HepG2 (cell line): ENCODE results near the gene CLIC4. TPM values are rescaled to one million over a fixed set of nuclear protein-coding genes. Genes with fewer than 3 reads are reported as not detected.

ENCODE experiments used
- ATAC-seq: fragments of 200-7000 bp; cut with Tn5 transposase; 3 replicates; pipeline ENCODE4 v1.9.1; 2020; ENCODE audit warnings: mild to moderate bottlenecking, moderate library complexity
- BruUV-seq: library from RNA; stranded (reverse); fragments of 400-500 nt; replicated peaks from 2 replicates; lab custom pipeline; 2021; lab: Mats Ljungman, UMichigan
- CTCF ChIA-PET: fragments of 300-600 bp; formaldehyde crosslinking; extraction: SDS; loops from one replicate; lab custom pipeline; 2021; ENCODE audit warnings: low total read pairs, inconsistent platforms, low intra/inter-chr PET ratio; lab: Yijun Ruan, JAX
- POLR2A ChIA-PET: fragments of 350-600 bp; sonication (Branson Sonifier 250); formaldehyde crosslinking; loops from one replicate; lab custom pipeline; 2020; ENCODE audit warnings: antibody characterized with exemption, inconsistent platforms; lab: Yijun Ruan, JAX
- DNase-seq: peaks from one replicate; pipeline ENCODE4 v3.0.0-alpha.2; 2015; ENCODE audit warnings: low spot score
- FAIRE-seq: peaks from 3 replicates; lab custom pipeline; 2011; peaks lifted over from hg19 to GRCh38; lab: Jason Lieb, UNC
- H2AFZ ChIP-seq: one replicate; pipeline ENCODE4 v1.6.1; 2011; ENCODE audit warnings: low read length, inconsistent platforms
- H3K27ac ChIP-seq: fragments of 300-600 bp; 3 replicates; pipeline ENCODE4 v1.8.0; 2011; ENCODE audit warnings: mixed run types, mild to moderate bottlenecking, mixed read lengths, low read length, inconsistent platforms; ENCODE audit not compliant: insufficient read depth; ENCODE audit errors: extremely low read length
- H3K27me3 ChIP-seq, 2 experiments: fragments of 200-600 bp in 1 of 2; 2 replicates in 1 of 2; 3 replicates in 1 of 2; pipeline versions ENCODE4 v1.6.0 to v1.8.0; 2011; ENCODE audit warnings: low read length in 2 of 2, mild to moderate bottlenecking in 2 of 2, moderate library complexity in 2 of 2, inconsistent platforms in 1 of 2; ENCODE audit not compliant: insufficient read depth in 2 of 2, control insufficient read depth in 1 of 2
- H3K36me3 ChIP-seq, 2 experiments: fragments of 200-600 bp in 1 of 2; replicated peaks in 1 of 2; 2 replicates in 1 of 2; 3 replicates in 1 of 2; pipeline versions ENCODE4 v1.5.1 to v1.8.0; 2011; ENCODE audit warnings: low read length in 2 of 2, inconsistent platforms in 1 of 2; ENCODE audit not compliant: insufficient read depth in 2 of 2, control insufficient read depth in 1 of 2
- H3K4me1 ChIP-seq: 2 replicates; pipeline ENCODE4 v1.5.1; 2012; ENCODE audit warnings: low read length, inconsistent platforms; ENCODE audit not compliant: insufficient read depth
- H3K4me2 ChIP-seq: 2 replicates; pipeline ENCODE4 v1.6.0; 2011; ENCODE audit warnings: low read depth, low read length, inconsistent platforms
- H3K4me3 ChIP-seq, 3 experiments: fragments of 200-600 bp in 1 of 3; sonication (generic), shearing (Covaris generic) in 1 of 3; replicated peaks in 1 of 3; 2 replicates each; pipeline ENCODE4 v1.5.1; 2011 to 2016; ENCODE audit warnings: low read length in 3 of 3, inconsistent platforms in 2 of 3, low read depth in 2 of 3, mild to moderate bottlenecking in 2 of 3, control low read depth in 1 of 3, mixed read lengths in 1 of 3; ENCODE audit not compliant: insufficient read depth in 1 of 3
- H3K79me2 ChIP-seq: one replicate; pipeline ENCODE4 v1.6.1; 2011; ENCODE audit warnings: low read length, inconsistent platforms; ENCODE audit not compliant: insufficient read depth
- H3K9ac ChIP-seq: 2 replicates; pipeline ENCODE4 v1.6.0; 2011; ENCODE audit warnings: mild to moderate bottlenecking, low read depth, low read length, inconsistent platforms; ENCODE audit not compliant: insufficient read depth
- H3K9me3 ChIP-seq: 2 replicates; pipeline ENCODE4 v1.5.1; 2012; ENCODE audit warnings: mild to moderate bottlenecking, low read length
- H4K20me1 ChIP-seq: 2 replicates; pipeline ENCODE4 v1.6.0; 2011; ENCODE audit warnings: inconsistent platforms, mild to moderate bottlenecking, low read length, moderate library complexity; ENCODE audit not compliant: insufficient read depth
- ATRX ChIP-seq: sonication (generic); formaldehyde crosslinking; IDR thresholded peaks from 2 replicates; pipeline ENCODE4 v1.4.0; 2020; ENCODE audit warnings: missing genetic modification reagents, borderline replicate concordance
- CHCHD3 ChIP-seq: sonication (generic); formaldehyde crosslinking; IDR thresholded peaks from 2 replicates; pipeline ENCODE4 v1.8.0; 2022; ENCODE audit warnings: mild to moderate bottlenecking, missing genetic modification reagents, moderate library complexity
- FOXA3 ChIP-seq: IDR thresholded peaks from 2 replicates; pipeline ENCODE4 v1.6.1; 2016; ENCODE audit warnings: missing genetic modification reagents, missing compliant biosample characterization
- JUND ChIP-seq: sonication (generic); formaldehyde crosslinking; IDR thresholded peaks from 2 replicates; pipeline ENCODE4 v1.8.0; 2022; ENCODE audit warnings: mild to moderate bottlenecking, missing genetic modification reagents
- KAT8 ChIP-seq: IDR thresholded peaks from 2 replicates; pipeline ENCODE4 v1.6.1; 2016; ENCODE audit warnings: missing genetic modification reagents, missing compliant biosample characterization
- MYNN ChIP-seq: sonication (generic); formaldehyde crosslinking; IDR thresholded peaks from 2 replicates; pipeline ENCODE4 v1.4.0; 2020; ENCODE audit warnings: mild to moderate bottlenecking, low read depth, missing genetic modification reagents
- POLR2AphosphoS5 ChIP-seq: IDR thresholded peaks from 2 replicates; pipeline ENCODE4 v1.6.1; 2012; ENCODE audit warnings: low read depth, low read length
- PRMT3 ChIP-seq: sonication (generic); formaldehyde crosslinking; IDR thresholded peaks from 2 replicates; pipeline ENCODE4 v1.8.1; 2022; ENCODE audit warnings: low read depth, mild to moderate bottlenecking, moderate library complexity, missing genetic modification reagents, borderline replicate concordance
- SKI ChIP-seq: fragments of 450-650 bp; IDR thresholded peaks from one replicate; pipeline ENCODE4 v1.6.1; 2018; ENCODE audit warnings: mild to moderate bottlenecking; ENCODE audit not compliant: partially characterized antibody
- SOX13 ChIP-seq, 3 experiments: fragments of 450-650 bp in 1 of 3; sonication (generic) in 1 of 3; formaldehyde crosslinking in 1 of 3; IDR thresholded peaks in 2 of 3; conservative IDR thresholded peaks in 1 of 3; 2 replicates each; pipeline versions ENCODE4 v1.5.0 to v1.6.1; 2016 to 2020; ENCODE audit warnings: antibody characterized with exemption in 1 of 3, mild to moderate bottlenecking in 1 of 3, missing compliant biosample characterization in 1 of 3, missing genetic modification reagents in 1 of 3, moderate library complexity in 1 of 3
- SP140L ChIP-seq: sonication (generic); formaldehyde crosslinking; IDR thresholded peaks from 2 replicates; pipeline ENCODE4 v1.4.0; 2020; ENCODE audit warnings: missing genetic modification reagents, borderline replicate concordance
- STAT5B ChIP-seq: sonication (generic); formaldehyde crosslinking; IDR thresholded peaks from 2 replicates; pipeline ENCODE4 v1.4.0; 2020; ENCODE audit warnings: missing genetic modification reagents
- TEAD2 ChIP-seq: sonication (generic); formaldehyde crosslinking; IDR thresholded peaks from 2 replicates; pipeline ENCODE4 v1.9.0; 2021; ENCODE audit warnings: missing genetic modification reagents
- ZNF136 ChIP-seq: sonication (generic); formaldehyde crosslinking; IDR thresholded peaks from 2 replicates; pipeline ENCODE4 v1.8.1; 2022; ENCODE audit warnings: low read depth, mild to moderate bottlenecking, moderate library complexity, missing genetic modification reagents
- ZNF24 ChIP-seq: fragments of 450-650 bp; IDR thresholded peaks from 2 replicates; pipeline ENCODE4 v1.6.1; 2017; ENCODE audit warnings: antibody characterized with exemption, mild to moderate bottlenecking
- ZNF3 ChIP-seq: IDR thresholded peaks from 2 replicates; pipeline ENCODE4 v1.7.0; 2017; ENCODE audit warnings: inconsistent platforms
- ZNF367 ChIP-seq: sonication (generic); formaldehyde crosslinking; IDR thresholded peaks from 2 replicates; pipeline ENCODE4 v1.4.0; 2020; ENCODE audit warnings: missing genetic modification reagents, borderline replicate concordance
- ZNF619 ChIP-seq: sonication (generic); formaldehyde crosslinking; IDR thresholded peaks from 2 replicates; pipeline ENCODE4 v1.4.0; 2020; ENCODE audit warnings: mild to moderate bottlenecking, missing genetic modification reagents
- ZNF644 ChIP-seq: IDR thresholded peaks from 2 replicates; pipeline ENCODE4 v1.6.1; 2016; ENCODE audit warnings: low read depth
- in situ Hi-C: cut with HindIII; loops from 2 replicates; pipeline ENCODE4 v1.10.0; 2017; ENCODE audit warnings: low pct_unique_long_range_greater_than_20kb; ENCODE audit not compliant: extremely low pct_ligation_motif_present
- intact Hi-C: fragments of 100-400 bp; cut with micrococcal nuclease; formaldehyde crosslinking; loops from one replicate; pipeline ENCODE4 v1.10.0; 2022; ENCODE audit not compliant: unreplicated experiment
- polyA plus RNA-seq, 8 experiments: library from polyadenylated mRNA; depleted of rRNA in 3 of 8; stranded (reverse) in 7 of 8; unstranded in 1 of 8; fragments of >200 nt; fragmentation: Illumina TruSeq in 4 of 8; extraction: Trizol in 4 of 8; gene quantifications; 2 replicates each; pipeline versions ENCODE4 v1.2.1 to v1.2.3, GENCODE V29; 2011 to 2016; ENCODE audit warnings: low read depth in 4 of 8, missing spikeins in 1 of 8, mixed read lengths in 1 of 8; ENCODE audit not compliant: insufficient read depth in 1 of 8
- total RNA-seq, 5 experiments: library from RNA; depleted of rRNA; stranded (reverse); fragments of >200 nt; fragmentation: Illumina TruSeq; extraction: Trizol; gene quantifications; 2 replicates each; pipeline ENCODE4 v1.2.3, GENCODE V29; 2016; ENCODE audit warnings: low read depth in 1 of 5
- TF ChIP-seq, protein P1 (sequence below): sonication (generic); formaldehyde crosslinking; IDR thresholded peaks from 2 replicates; pipeline ENCODE4 v1.4.0; 2020; ENCODE audit warnings: missing genetic modification reagents; ENCODE audit errors: not compliant biosample characterization

The CLIC4 gene
- total and polyA plus RNA-seq, 2 of the 13 experiments (the other 11 are each of a cell fraction or from before 2014, with no cell fraction given): 23.3 to 77.4 TPM

DNA sequence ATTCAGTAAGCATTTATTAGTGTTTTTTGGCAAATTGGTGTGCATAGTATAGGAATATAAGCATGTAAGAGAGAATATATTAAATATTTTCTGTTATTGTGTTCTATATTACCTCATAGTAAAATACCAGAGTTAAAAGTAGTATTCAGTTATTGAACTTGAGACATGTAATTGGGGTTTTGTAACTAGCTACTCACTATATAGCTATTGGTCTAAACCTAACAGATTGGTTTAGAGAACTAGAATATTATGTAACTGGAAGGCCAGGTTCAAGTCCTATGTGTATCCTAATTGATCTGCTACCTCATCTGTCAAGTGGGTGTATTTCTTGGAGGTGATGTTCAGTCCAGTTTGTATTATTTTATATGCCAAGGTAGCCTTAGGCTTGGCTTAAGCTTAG, 26.3 kb downstream of the CLIC4 start:
- no peak for FAIRE-seq
- 0 out of 2 replicates have a peak, but pooled peaks cover 9% of the 10 kb centered on the region for H4K20me1 ChIP-seq
- H3K36me3 ChIP-seq: no peaks in the 10 kb centered on the region; a peak in 3 of 5 replicates
- H3K4me1 ChIP-seq: peaks cover 50% of the 10 kb centered on the region
- no peak overlapping the region for H3K9ac ChIP-seq
- H3K4me2 ChIP-seq: no peak overlapping the region
- no peak overlapping the region for H2AFZ ChIP-seq
- no peak overlapping the region for H3K27ac ChIP-seq
- H3K79me2 ChIP-seq: peaks cover 82% of the 10 kb centered on the region
- ChIA-PET POLR2A (no interaction called here), CTCF (no interaction called here)
- no peaks in the 10 kb centered on the region for H3K9me3 ChIP-seq
- TF ChIP-seq MYNN (no peak), ZNF367 (no peak), JUND (no peak), PRMT3 (CRISPR knock-in tag) (no peak), ZNF619 (CRISPR knock-in tag) (no peak), SP140L (no peak), ZNF3 (CRISPR knock-in tag) (no peak), CHCHD3 (CRISPR knock-in tag) (no peak), ATRX (CRISPR knock-in tag) (no peak), SKI (no peak), STAT5B (CRISPR knock-in tag) (no peak), FOXA3 (CRISPR knock-in tag) (no peak), SOX13 (IDR thresholded peaks at IDR 0.05) (no peak), SOX13 (CRISPR knock-in tag; conservative IDR thresholded peaks at IDR 0.05 in 1 of 2, IDR thresholded peaks at IDR 0.05 in 1 of 2) (no peak), ZNF136 (CRISPR knock-in tag) (no peak), ZNF24 (no peak), POLR2AphosphoS5 (no peak), KAT8 (CRISPR knock-in tag) (no peak), ZNF644 (no peak), TEAD2 (no peak)
- TF ChIP-seq, protein P1, sequence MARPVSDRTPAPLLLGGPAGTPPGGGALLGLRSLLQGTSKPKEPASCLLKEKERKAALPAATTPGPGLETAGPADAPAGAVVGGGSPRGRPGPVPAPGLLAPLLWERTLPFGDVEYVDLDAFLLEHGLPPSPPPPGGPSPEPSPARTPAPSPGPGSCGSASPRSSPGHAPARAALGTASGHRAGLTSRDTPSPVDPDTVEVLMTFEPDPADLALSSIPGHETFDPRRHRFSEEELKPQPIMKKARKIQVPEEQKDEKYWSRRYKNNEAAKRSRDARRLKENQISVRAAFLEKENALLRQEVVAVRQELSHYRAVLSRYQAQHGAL (CRISPR knock-in tag): no peak
- no TSS peak for BruUV-seq
- intact Hi-C loops (no loop called here), in situ Hi-C loops (no loop called here)
- ATAC-seq: no peak
- no peak overlapping the region for H3K4me3 ChIP-seq
- H3K27me3 ChIP-seq: no peaks in the 10 kb centered on the region
- no peak for DNase-seq
